Measurements from ENCODE around the gene PGM2L1. TPM values are rescaled to one million over a fixed set of nuclear protein-coding genes. Genes with fewer than 3 reads are reported as not detected.

PGM2L1 gene
- total and polyA plus RNA-seq, 12 donors = 0.81 to 2.5 (median 1.5) TPM

GRCh38 chr11:74283580-74284180 lies 114.6 kb downstream of the PGM2L1 start:
- intact Hi-C loops (cut with DNase I) = no loop called here
- H3K27ac ChIP-seq = no peak overlapping the region
- no peak for DNase-seq
- H3K9me3 ChIP-seq = no peaks in the 10 kb centered on the region
- H3K27me3 ChIP-seq = no peaks in the 10 kb centered on the region
- H3K4me1 ChIP-seq = peaks cover 0 to 18% (median 0%) of the 10 kb centered on the region in 9 donors
- H3K4me3 ChIP-seq = no peak overlapping the region
- TF ChIP-seq, protein P1, sequence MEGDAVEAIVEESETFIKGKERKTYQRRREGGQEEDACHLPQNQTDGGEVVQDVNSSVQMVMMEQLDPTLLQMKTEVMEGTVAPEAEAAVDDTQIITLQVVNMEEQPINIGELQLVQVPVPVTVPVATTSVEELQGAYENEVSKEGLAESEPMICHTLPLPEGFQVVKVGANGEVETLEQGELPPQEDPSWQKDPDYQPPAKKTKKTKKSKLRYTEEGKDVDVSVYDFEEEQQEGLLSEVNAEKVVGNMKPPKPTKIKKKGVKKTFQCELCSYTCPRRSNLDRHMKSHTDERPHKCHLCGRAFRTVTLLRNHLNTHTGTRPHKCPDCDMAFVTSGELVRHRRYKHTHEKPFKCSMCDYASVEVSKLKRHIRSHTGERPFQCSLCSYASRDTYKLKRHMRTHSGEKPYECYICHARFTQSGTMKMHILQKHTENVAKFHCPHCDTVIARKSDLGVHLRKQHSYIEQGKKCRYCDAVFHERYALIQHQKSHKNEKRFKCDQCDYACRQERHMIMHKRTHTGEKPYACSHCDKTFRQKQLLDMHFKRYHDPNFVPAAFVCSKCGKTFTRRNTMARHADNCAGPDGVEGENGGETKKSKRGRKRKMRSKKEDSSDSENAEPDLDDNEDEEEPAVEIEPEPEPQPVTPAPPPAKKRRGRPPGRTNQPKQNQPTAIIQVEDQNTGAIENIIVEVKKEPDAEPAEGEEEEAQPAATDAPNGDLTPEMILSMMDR (IDR thresholded peaks at IDR 0.05) = no peak
- 84 to 89% methylated on average over 3 of the region's 3 CpGs for WGBS, 2 donors
- peaks cover 0 to 6% (median 0%) of the 10 kb centered on the region in 9 donors for H3K36me3 ChIP-seq
- no peak for ATAC-seq

GRCh38 chr11:74282914-74283371 lies 115.3 kb downstream of the PGM2L1 start:
- Histone ChIP-seq H3K4me3 (no peak overlapping the region), H3K27me3 (no peaks in the 10 kb centered on the region), H3K27ac (no peak overlapping the region), H3K36me3 (peaks cover 0 to 6% (median 0%) of the 10 kb centered on the region in 9 donors), H3K4me1 (peaks cover 0 to 17% (median 0%) of the 10 kb centered on the region in 9 donors), H3K9me3 (no peaks in the 10 kb centered on the region)
- WGBS, 2 donors = 59 to 65% methylated on average over 5 of the region's 5 CpGs
- ATAC-seq (no peak), DNase-seq (no peak)
- intact Hi-C loops (cut with DNase I) = no loop called here
- TF ChIP-seq, protein P1 (IDR thresholded peaks at IDR 0.05) = no peak

DNA sequence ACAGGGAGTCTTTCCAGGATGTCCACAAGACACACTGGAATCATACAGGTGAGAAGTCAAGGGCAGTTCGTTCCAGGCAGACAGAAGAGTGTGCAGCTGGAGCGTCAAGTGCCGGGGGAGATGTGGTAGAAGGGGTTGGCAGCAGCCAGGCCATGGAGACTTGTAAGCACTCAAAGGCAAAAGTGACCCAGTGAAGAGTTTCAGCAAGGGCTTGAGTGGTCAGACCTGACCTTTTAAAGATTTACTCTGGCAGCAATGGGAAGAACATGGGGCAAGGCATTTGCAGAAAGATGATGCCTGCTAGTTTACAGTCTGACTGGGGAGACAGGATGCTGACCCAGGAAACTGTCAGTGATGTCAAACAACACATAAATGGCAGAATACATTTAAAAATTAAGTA lies 115.8 kb downstream of the PGM2L1 start:
- Histone ChIP-seq H3K4me1 (peaks cover 0 to 12% (median 0%) of the 10 kb centered on the region in 9 donors), H3K27me3 (no peaks in the 10 kb centered on the region), H3K36me3 (peaks cover 0 to 6% (median 0%) of the 10 kb centered on the region in 9 donors), H3K27ac (no peak overlapping the region), H3K4me3 (no peak overlapping the region), H3K9me3 (no peaks in the 10 kb centered on the region)
- TF ChIP-seq, protein P1 (IDR thresholded peaks at IDR 0.05) = no peak
- no peak for DNase-seq
- intact Hi-C loops (cut with DNase I) = no loop called here
- no peak for ATAC-seq
- 74 to 91% methylated on average over 3 of the region's 3 CpGs for WGBS, 2 donors

GRCh38 chr11:74280494-74280893 lies 117.7 kb downstream of the PGM2L1 start:
- H3K27me3 ChIP-seq = no peaks in the 10 kb centered on the region
- intact Hi-C loops (cut with DNase I) = no loop called here
- no peaks in the 10 kb centered on the region for H3K9me3 ChIP-seq
- DNase-seq (no peak), ATAC-seq (no peak)
- peak overlapping the region in 1 of 10 donors; percentile 75 for H3K27ac ChIP-seq
- no peaks in the 10 kb centered on the region for H3K36me3 ChIP-seq
- no peak overlapping the region for H3K4me3 ChIP-seq
- peaks cover 0 to 12% (median 0%) of the 10 kb centered on the region in 9 donors for H3K4me1 ChIP-seq
- TF ChIP-seq, protein P1 (IDR thresholded peaks at IDR 0.05) = no peak

Small RNA genes lying within 50 kb of the gene (microRNA-seq; reads per million reads assigned to microRNA genes)
- 0.60 to 1.0 reads per million in 2 donors for gene MIR548AL

Other genes with a start within 250 kb of the PGM2L1 start
- gene C2CD3, start 227.4 kb downstream of the PGM2L1 start, total RNA-seq = 10 to 100 TPM in 8 of 10 donors, 1 to 10 TPM in 2; 8.4 to 14.8 (median 12.2) TPM
- gene C2CD3, start 227.4 kb downstream of the PGM2L1 start, polyA plus RNA-seq = 1 to 10 TPM; 7.8 to 8.1 TPM
- 10 to 100 TPM; 24.5 to 35.3 (median 30.7) TPM for gene PPME1, start 227.1 kb downstream of the PGM2L1 start, total RNA-seq
- 10 to 100 TPM; 24.2 to 30.4 TPM for gene PPME1, start 227.1 kb downstream of the PGM2L1 start, polyA plus RNA-seq
- under 1 TPM in 4 of 10 donors, not detected in 6; 0.13 to 0.76 (median 0.29) TPM for gene P4HA3, start 86.8 kb downstream of the PGM2L1 start, total RNA-seq
- gene P4HA3, start 86.8 kb downstream of the PGM2L1 start, polyA plus RNA-seq = under 1 TPM; 0.15 to 0.59 TPM
- gene KCNE3, start 69.1 kb upstream of the PGM2L1 start, total RNA-seq = 1 to 10 TPM; 1.3 to 7.1 (median 3.0) TPM
- gene KCNE3, start 69.1 kb upstream of the PGM2L1 start, polyA plus RNA-seq = 1 to 10 TPM; 1.2 to 2.3 TPM
- gene LIPT2, start 95.3 kb upstream of the PGM2L1 start, total RNA-seq = 1 to 10 TPM; 1.0 to 3.8 (median 1.7) TPM
- 1 to 10 TPM in 1 of 2 donors, under 1 TPM in 1; 0.93 to 1.5 TPM for gene LIPT2, start 95.3 kb upstream of the PGM2L1 start, polyA plus RNA-seq
- 1 to 10 TPM; 5.2 to 8.8 (median 8.2) TPM for gene POLD3, start 194.1 kb upstream of the PGM2L1 start, total RNA-seq
- gene POLD3, start 194.1 kb upstream of the PGM2L1 start, polyA plus RNA-seq = 1 to 10 TPM; 4.7 to 6.5 TPM

Measured in heart right ventricle (tissue), 16 donors.